PC-9 (cell line): ENCODE results near the gene SEL1L2. TPM values are rescaled to one million over a fixed set of nuclear protein-coding genes. Genes with fewer than 3 reads are reported as not detected.
A peak's percentile ranks its signal among the peaks of the same experiment; 100 is the strongest.

ENCODE experiments used
- BruUV-seq: library from RNA; stranded (reverse); fragments of 400-500 nt; replicated peaks from 2 replicates; lab custom pipeline; 2021; lab: Mats Ljungman, UMichigan
- CTCF ChIA-PET: fragments of 300-600 bp; sonication (Branson Sonifier 250); formaldehyde crosslinking; loops from one replicate; lab custom pipeline; 2022; ENCODE audit warnings: antibody characterized with exemption; lab: Charles Lee
- POLR2A ChIA-PET: fragments of 300-600 bp; sonication (Branson Sonifier 250); formaldehyde crosslinking; loops from one replicate; lab custom pipeline; 2022; ENCODE audit warnings: antibody characterized with exemption; ENCODE audit not compliant: unreplicated experiment; lab: Charles Lee
- DNase-seq, 2 experiments: peaks; one replicate each; pipeline versions ENCODE4 v3.0.0 to v3.0.0-alpha.2; 2015 to 2022; ENCODE audit warnings: mixed read lengths in 1 of 2
- H2AFZ ChIP-seq: fragments of 200-600 bp; sonication (generic); 2 replicates; pipeline ENCODE4 v1.8.1; 2017; ENCODE audit warnings: antibody characterized with exemption
- H3F3A ChIP-seq: fragments of 200-600 bp; sonication (generic); 2 replicates; pipeline ENCODE4 v1.8.1; 2017; ENCODE audit warnings: antibody characterized with exemption, mild to moderate bottlenecking, low read depth; ENCODE audit not compliant: insufficient read depth
- H3K27ac ChIP-seq: fragments of 200-600 bp; sonication (generic); 2 replicates; pipeline ENCODE4 v1.6.1; 2016; ENCODE audit warnings: mixed run types
- H3K27me3 ChIP-seq: fragments of 200-600 bp; sonication (generic); 2 replicates; pipeline ENCODE4 v1.6.1; 2016; ENCODE audit warnings: low read depth, mixed run types; ENCODE audit not compliant: insufficient read depth
- H3K36me3 ChIP-seq: fragments of 200-600 bp; sonication (generic); 2 replicates; pipeline ENCODE4 v1.6.1; 2016; ENCODE audit warnings: low read depth, mixed run types
- H3K4me1 ChIP-seq: fragments of 200-600 bp; sonication (generic); replicated peaks from 2 replicates; pipeline ENCODE4 v1.6.1; 2016; ENCODE audit warnings: mixed run types; ENCODE audit not compliant: insufficient read depth
- H3K4me2 ChIP-seq: fragments of 200-600 bp; sonication (generic); 2 replicates; pipeline ENCODE4 v1.6.1; 2017; ENCODE audit warnings: mixed run types
- H3K4me3 ChIP-seq: fragments of 200-600 bp; sonication (generic); 2 replicates; pipeline ENCODE4 v1.6.1; 2016; ENCODE audit warnings: mixed run types
- H3K79me2 ChIP-seq: fragments of 200-600 bp; sonication (generic); 2 replicates; pipeline ENCODE4 v1.6.1; 2017; ENCODE audit warnings: low read depth, mixed run types
- H3K9me2 ChIP-seq: fragments of 200-600 bp; sonication (generic); 2 replicates; pipeline ENCODE4 v1.8.1; 2017; ENCODE audit warnings: mild to moderate bottlenecking; ENCODE audit not compliant: insufficient read depth
- H3K9me3 ChIP-seq: fragments of 200-600 bp; sonication (generic); 2 replicates; pipeline ENCODE4 v1.8.1; 2016; ENCODE audit warnings: low read depth; ENCODE audit not compliant: insufficient read depth
- H4K20me1 ChIP-seq: fragments of 200-600 bp; sonication (generic); 2 replicates; pipeline ENCODE4 v1.8.1; 2017; ENCODE audit not compliant: insufficient read depth
- EZH2 ChIP-seq: fragments of 200-600 bp; sonication (generic); IDR thresholded peaks from 2 replicates; pipeline ENCODE4 v1.8.0; 2017; ENCODE audit warnings: antibody characterized with exemption, low read depth
- intact Hi-C: fragments of 100-400 bp; cut with micrococcal nuclease; formaldehyde crosslinking; loops from one replicate; pipeline ENCODE4 v1.10.0; 2022; ENCODE audit not compliant: unreplicated experiment
- total RNA-seq: library from RNA; stranded (reverse); gene quantifications from 2 replicates; pipeline ENCODE4 v1.2.3, GENCODE V29; 2021
- TF ChIP-seq, protein P1 (sequence below): fragments of 200-600 bp; sonication (generic); conservative IDR thresholded peaks from 2 replicates; pipeline ENCODE4 v1.6.1; 2017; ENCODE audit warnings: mixed run types, antibody characterized with exemption, mild to moderate bottlenecking, moderate library complexity

The SEL1L2 gene
- total RNA-seq, 1 experiment from 2014 or later: not detected

DNA sequence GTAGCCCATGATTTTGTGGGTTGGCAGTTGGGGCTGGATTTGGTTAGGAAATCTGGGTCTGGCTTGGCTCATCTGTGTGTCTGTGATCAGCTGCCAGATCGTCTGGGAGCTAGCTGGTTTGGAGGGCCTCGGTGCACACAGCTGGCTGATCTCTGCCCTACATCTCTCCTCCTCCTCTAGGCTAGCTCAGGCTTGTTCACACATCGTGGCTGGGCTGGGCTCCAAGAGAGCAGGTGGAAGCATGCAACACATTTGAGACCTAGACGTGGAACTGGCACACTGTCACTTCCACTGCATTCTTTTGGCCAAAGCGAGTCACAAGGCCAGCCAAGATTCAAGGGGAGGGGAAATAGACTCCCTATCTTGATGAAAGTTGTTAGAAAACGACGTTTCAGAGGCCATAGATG, 189.7 kb downstream of the SEL1L2 start:
- CTCF ChIA-PET: no interaction called here
- Histone ChIP-seq H3K4me1 (no peaks in the 10 kb centered on the region), H3K36me3 (peaks cover 28% of the 10 kb centered on the region), H3K79me2 (no peaks in the 10 kb centered on the region), H3K4me2 (no peak overlapping the region), H3K27me3 (no peaks in the 10 kb centered on the region), H3F3A (no peaks in the 10 kb centered on the region), H3K9me3 (no peaks in the 10 kb centered on the region), H3K9me2 (no peaks in the 10 kb centered on the region), H3K27ac (no peak overlapping the region), H4K20me1 (no peaks in the 10 kb centered on the region), H2AFZ (no peak overlapping the region), H3K4me3 (no peak overlapping the region)
- DNase-seq: peak in 1 of 2 experiments; percentile 79
- intact Hi-C loops: no loop called here
- no TSS peak for BruUV-seq
- POLR2A ChIA-PET: interaction anchor here (0.5 kb wide), 1 partner anchor 17 kb away, joined by 3 read pairs; no protein-coding TSS in a partner anchor
- no peak for TF ChIP-seq EZH2
- TF ChIP-seq, protein P1, sequence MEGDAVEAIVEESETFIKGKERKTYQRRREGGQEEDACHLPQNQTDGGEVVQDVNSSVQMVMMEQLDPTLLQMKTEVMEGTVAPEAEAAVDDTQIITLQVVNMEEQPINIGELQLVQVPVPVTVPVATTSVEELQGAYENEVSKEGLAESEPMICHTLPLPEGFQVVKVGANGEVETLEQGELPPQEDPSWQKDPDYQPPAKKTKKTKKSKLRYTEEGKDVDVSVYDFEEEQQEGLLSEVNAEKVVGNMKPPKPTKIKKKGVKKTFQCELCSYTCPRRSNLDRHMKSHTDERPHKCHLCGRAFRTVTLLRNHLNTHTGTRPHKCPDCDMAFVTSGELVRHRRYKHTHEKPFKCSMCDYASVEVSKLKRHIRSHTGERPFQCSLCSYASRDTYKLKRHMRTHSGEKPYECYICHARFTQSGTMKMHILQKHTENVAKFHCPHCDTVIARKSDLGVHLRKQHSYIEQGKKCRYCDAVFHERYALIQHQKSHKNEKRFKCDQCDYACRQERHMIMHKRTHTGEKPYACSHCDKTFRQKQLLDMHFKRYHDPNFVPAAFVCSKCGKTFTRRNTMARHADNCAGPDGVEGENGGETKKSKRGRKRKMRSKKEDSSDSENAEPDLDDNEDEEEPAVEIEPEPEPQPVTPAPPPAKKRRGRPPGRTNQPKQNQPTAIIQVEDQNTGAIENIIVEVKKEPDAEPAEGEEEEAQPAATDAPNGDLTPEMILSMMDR: no peak

DNA sequence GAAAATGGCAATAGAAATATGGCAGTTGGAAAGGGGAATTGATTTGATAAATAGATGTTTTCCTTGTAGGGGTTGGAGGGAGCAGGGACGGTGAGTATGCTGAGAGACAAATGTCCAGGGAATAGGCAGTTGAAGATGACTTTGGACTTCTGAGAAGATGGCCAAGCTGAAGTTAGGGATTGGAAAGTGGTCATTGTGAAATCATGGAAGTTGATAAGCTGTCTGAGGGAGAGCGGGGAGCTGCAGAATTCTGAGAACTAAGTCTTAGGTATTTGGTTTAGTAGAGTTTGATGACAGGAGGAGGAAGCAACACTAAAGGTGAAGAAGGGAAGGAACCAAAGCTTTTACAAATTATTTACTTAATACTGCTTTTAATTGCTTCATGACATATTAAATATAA, 190.4 kb downstream of the SEL1L2 start:
- no peak overlapping the region for H2AFZ ChIP-seq
- no peaks in the 10 kb centered on the region for H3K9me3 ChIP-seq
- no peak overlapping the region for H3K4me3 ChIP-seq
- H3K79me2 ChIP-seq: no peaks in the 10 kb centered on the region
- no peak overlapping the region for H3K4me2 ChIP-seq
- POLR2A ChIA-PET: no interaction called here
- DNase-seq: no peak
- no peaks in the 10 kb centered on the region for H3K27me3 ChIP-seq
- H3K27ac ChIP-seq: no peak overlapping the region
- no peak for TF ChIP-seq EZH2
- TF ChIP-seq, protein P1: no peak
- H3K9me2 ChIP-seq: no peaks in the 10 kb centered on the region
- CTCF ChIA-PET: no interaction called here
- intact Hi-C loops: no loop called here
- H3K4me1 ChIP-seq: no peaks in the 10 kb centered on the region
- peaks cover 29% of the 10 kb centered on the region for H3K36me3 ChIP-seq
- no peaks in the 10 kb centered on the region for H4K20me1 ChIP-seq
- H3F3A ChIP-seq: no peaks in the 10 kb centered on the region
- no TSS peak for BruUV-seq

Other genes with a start within 250 kb of the SEL1L2 start
- 12.4 and 14.8 TPM in 2 replicates for gene ESF1, start 205.7 kb downstream of the SEL1L2 start, total RNA-seq
- 22.3 and 24.0 TPM in 2 replicates for gene NDUFAF5, start 205.6 kb downstream of the SEL1L2 start, total RNA-seq
- 8.5 and 11.4 TPM in 2 replicates for gene MACROD2, start 4.9 kb upstream of the SEL1L2 start, total RNA-seq